ENCODE measurements around the gene AK3. TPM values are rescaled to one million over a fixed set of nuclear protein-coding genes. Genes with fewer than 3 reads are reported as not detected.

The AK3 gene
- total and polyA plus RNA-seq, 9 of the 15 experiments (the other 6 are each of a cell fraction or from before 2014, with no cell fraction given) = 12.2 to 78.6 (median 41.8) TPM

DNA sequence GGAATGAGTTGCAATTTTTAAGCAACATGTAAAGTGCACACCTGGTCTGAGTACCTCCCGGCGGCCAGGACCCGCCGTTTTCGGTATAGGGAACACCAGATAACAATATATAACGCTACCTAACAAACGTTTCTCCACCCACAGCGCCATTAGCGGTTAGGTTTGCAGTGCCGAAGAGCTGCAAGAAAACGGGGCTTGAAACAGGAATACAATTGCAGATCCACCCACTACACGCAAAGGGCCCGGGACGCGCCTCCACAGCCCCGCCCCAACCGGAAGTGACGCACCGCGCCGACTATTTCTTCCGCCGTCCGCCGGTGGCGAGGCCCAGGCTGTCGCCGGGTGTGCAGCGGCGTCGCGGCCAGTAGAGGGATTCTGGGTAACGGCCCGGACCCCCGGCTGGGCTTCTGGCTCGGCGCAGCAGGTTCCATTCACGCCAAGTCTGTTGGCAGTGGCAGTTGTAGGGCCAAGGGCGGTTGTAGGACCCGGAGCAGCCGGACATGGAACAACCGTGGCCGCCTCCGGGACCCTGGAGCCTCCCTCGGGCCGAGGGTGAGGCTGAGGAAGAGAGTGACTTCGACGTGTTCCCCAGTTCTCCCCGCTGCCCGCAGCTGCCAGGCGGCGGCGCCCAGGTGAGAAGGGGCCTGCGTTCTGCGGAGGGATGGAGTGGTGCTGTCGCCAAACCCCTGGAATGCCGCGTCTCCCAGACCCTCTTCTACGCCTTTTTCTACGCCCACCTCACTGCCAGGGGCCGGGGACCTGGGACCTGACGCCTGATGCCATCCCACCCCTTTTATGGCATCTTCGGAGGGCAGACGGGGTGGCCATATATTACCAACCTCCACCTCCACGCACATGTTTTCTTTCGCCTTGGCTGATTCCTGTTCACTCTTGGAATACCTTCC, 61.5 kb downstream of the AK3 start, which contains the start of gene CDC37L1 (continued):
- TF ChIP-seq, protein P1, sequence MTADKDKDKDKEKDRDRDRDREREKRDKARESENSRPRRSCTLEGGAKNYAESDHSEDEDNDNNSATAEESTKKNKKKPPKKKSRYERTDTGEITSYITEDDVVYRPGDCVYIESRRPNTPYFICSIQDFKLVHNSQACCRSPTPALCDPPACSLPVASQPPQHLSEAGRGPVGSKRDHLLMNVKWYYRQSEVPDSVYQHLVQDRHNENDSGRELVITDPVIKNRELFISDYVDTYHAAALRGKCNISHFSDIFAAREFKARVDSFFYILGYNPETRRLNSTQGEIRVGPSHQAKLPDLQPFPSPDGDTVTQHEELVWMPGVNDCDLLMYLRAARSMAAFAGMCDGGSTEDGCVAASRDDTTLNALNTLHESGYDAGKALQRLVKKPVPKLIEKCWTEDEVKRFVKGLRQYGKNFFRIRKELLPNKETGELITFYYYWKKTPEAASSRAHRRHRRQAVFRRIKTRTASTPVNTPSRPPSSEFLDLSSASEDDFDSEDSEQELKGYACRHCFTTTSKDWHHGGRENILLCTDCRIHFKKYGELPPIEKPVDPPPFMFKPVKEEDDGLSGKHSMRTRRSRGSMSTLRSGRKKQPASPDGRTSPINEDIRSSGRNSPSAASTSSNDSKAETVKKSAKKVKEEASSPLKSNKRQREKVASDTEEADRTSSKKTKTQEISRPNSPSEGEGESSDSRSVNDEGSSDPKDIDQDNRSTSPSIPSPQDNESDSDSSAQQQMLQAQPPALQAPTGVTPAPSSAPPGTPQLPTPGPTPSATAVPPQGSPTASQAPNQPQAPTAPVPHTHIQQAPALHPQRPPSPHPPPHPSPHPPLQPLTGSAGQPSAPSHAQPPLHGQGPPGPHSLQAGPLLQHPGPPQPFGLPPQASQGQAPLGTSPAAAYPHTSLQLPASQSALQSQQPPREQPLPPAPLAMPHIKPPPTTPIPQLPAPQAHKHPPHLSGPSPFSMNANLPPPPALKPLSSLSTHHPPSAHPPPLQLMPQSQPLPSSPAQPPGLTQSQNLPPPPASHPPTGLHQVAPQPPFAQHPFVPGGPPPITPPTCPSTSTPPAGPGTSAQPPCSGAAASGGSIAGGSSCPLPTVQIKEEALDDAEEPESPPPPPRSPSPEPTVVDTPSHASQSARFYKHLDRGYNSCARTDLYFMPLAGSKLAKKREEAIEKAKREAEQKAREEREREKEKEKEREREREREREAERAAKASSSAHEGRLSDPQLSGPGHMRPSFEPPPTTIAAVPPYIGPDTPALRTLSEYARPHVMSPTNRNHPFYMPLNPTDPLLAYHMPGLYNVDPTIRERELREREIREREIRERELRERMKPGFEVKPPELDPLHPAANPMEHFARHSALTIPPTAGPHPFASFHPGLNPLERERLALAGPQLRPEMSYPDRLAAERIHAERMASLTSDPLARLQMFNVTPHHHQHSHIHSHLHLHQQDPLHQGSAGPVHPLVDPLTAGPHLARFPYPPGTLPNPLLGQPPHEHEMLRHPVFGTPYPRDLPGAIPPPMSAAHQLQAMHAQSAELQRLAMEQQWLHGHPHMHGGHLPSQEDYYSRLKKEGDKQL (CRISPR knock-in tag; IDR thresholded peaks at IDR 0.05; ENCODE audit: borderline replicate concordance) = no peak
- TF ChIP-seq MYC (IDR thresholded peaks at IDR 0.05; ENCODE audit: low read depth, low read length) (0 out of 2 replicates have a peak, but pooled peaks have one; percentile 53), MYC (CRISPR knock-in tag; IDR thresholded peaks at IDR 0.05; ENCODE audit: borderline replicate concordance, low read depth) (peak; percentile 22; the same call in 1 of the 2 replicates), SRF (CRISPR knock-in tag; IDR thresholded peaks at IDR 0.05) (peak in 1 of 2 experiments; percentile 37; a peak in 1 of 4 replicates), MEF2D (tag; conservative IDR thresholded peaks at IDR 0.05; ENCODE audit: low read depth) (no peak), PHF8 (IDR thresholded peaks at IDR 0.05; ENCODE audit: borderline replicate concordance, low read length) (peak; percentile 82), XRCC4 (IDR thresholded peaks at IDR 0.05; ENCODE audit: extremely low read depth, insufficient read depth, insufficient read length) (no peak)
- TF ChIP-seq, protein P2, sequence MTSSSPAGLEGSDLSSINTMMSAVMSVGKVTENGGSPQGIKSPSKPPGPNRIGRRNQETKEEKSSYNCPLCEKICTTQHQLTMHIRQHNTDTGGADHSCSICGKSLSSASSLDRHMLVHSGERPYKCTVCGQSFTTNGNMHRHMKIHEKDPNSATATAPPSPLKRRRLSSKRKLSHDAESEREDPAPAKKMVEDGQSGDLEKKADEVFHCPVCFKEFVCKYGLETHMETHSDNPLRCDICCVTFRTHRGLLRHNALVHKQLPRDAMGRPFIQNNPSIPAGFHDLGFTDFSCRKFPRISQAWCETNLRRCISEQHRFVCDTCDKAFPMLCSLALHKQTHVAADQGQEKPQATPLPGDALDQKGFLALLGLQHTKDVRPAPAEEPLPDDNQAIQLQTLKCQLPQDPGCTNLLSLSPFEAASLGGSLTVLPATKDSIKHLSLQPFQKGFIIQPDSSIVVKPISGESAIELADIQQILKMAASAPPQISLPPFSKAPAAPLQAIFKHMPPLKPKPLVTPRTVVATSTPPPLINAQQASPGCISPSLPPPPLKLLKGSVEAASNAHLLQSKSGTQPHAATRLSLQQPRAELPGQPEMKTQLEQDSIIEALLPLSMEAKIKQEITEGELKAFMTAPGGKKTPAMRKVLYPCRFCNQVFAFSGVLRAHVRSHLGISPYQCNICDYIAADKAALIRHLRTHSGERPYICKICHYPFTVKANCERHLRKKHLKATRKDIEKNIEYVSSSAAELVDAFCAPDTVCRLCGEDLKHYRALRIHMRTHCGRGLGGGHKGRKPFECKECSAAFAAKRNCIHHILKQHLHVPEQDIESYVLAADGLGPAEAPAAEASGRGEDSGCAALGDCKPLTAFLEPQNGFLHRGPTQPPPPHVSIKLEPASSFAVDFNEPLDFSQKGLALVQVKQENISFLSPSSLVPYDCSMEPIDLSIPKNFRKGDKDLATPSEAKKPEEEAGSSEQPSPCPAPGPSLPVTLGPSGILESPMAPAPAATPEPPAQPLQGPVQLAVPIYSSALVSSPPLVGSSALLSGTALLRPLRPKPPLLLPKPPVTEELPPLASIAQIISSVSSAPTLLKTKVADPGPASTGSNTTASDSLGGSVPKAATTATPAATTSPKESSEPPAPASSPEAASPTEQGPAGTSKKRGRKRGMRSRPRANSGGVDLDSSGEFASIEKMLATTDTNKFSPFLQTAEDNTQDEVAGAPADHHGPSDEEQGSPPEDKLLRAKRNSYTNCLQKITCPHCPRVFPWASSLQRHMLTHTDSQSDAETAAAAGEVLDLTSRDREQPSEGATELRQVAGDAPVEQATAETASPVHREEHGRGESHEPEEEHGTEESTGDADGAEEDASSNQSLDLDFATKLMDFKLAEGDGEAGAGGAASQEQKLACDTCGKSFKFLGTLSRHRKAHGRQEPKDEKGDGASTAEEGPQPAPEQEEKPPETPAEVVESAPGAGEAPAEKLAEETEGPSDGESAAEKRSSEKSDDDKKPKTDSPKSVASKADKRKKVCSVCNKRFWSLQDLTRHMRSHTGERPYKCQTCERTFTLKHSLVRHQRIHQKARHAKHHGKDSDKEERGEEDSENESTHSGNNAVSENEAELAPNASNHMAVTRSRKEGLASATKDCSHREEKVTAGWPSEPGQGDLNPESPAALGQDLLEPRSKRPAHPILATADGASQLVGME (CRISPR knock-in tag; IDR thresholded peaks at IDR 0.05) = no peak
- TF ChIP-seq, protein P3, sequence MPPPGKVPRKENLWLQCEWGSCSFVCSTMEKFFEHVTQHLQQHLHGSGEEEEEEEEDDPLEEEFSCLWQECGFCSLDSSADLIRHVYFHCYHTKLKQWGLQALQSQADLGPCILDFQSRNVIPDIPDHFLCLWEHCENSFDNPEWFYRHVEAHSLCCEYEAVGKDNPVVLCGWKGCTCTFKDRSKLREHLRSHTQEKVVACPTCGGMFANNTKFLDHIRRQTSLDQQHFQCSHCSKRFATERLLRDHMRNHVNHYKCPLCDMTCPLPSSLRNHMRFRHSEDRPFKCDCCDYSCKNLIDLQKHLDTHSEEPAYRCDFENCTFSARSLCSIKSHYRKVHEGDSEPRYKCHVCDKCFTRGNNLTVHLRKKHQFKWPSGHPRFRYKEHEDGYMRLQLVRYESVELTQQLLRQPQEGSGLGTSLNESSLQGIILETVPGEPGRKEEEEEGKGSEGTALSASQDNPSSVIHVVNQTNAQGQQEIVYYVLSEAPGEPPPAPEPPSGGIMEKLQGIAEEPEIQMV (tag; conservative IDR thresholded peaks at IDR 0.05; ENCODE audit: low read depth) = peak; percentile 56; the same call in 1 of the 2 replicates
- TF ChIP-seq, protein P4, sequence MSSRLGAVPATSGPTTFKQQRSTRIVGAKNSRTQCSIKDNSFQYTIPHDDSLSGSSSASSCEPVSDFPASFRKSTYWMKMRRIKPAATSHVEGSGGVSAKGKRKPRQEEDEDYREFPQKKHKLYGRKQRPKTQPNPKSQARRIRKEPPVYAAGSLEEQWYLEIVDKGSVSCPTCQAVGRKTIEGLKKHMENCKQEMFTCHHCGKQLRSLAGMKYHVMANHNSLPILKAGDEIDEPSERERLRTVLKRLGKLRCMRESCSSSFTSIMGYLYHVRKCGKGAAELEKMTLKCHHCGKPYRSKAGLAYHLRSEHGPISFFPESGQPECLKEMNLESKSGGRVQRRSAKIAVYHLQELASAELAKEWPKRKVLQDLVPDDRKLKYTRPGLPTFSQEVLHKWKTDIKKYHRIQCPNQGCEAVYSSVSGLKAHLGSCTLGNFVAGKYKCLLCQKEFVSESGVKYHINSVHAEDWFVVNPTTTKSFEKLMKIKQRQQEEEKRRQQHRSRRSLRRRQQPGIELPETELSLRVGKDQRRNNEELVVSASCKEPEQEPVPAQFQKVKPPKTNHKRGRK (tag; IDR thresholded peaks at IDR 0.05) = no peak

Data from K562 (cell line).